Placental epithelial cell (primary cell): ENCODE results near the gene GSTO1. TPM values are rescaled to one million over a fixed set of nuclear protein-coding genes. Genes with fewer than 3 reads are reported as not detected.

Experiments used
- small RNA-seq: library from RNA; depleted of rRNA; stranded (forward); fragments of <200 nt; gene quantifications from one replicate; pipeline ENCODE3, GENCODE V24; 2012
- total RNA-seq: library from RNA; depleted of rRNA; stranded (reverse); fragments of >200 nt; gene quantifications from 2 replicates; pipeline ENCODE4 v1.2.3, GENCODE V29; 2012

GSTO1 gene
- 85.2 and 161 TPM in 2 replicates for total RNA-seq

DNA sequence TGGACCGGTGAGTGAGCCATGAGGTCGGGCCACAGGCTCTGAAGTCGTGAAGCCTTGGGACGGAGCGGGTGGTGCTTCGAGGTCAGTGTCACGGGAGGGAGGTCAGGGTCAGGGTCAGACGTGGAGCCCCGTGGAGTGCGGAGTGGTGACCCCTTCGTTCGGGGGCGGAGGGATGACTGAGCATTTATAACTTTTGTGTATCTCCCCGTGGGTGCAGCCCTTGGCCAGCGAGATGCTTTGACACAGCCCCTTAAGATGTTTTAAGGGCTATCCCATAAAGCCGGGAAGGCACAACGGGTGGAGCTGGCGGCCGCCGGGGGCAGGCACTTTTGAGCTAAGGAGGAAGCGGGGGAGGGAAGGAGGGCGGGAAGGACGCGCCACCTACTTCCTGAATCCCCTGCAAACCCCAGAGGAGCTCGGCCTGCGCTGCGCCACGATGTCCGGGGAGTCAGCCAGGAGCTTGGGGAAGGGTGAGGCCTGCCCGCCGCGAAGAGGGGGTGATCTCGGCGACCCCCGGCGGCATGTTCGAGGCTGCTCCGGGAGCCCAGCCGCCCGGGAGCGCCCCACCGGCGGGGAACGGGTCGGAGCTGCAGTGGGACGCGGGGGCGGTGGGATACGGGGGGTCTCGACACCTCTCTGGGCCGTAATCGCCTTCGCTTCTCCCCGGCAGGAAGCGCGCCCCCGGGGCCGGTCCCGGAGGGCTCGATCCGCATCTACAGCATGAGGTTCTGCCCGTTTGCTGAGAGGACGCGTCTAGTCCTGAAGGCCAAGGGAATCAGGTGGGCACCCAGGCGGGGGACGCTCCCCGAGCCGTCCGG is at the start of gene GSTO1:
Gene GSTO1, plus strand, starts transcription at position 400 of the 818 bp plus-strand sequence. Its CDS starts 37 bp downstream, at position 437.

DNA sequence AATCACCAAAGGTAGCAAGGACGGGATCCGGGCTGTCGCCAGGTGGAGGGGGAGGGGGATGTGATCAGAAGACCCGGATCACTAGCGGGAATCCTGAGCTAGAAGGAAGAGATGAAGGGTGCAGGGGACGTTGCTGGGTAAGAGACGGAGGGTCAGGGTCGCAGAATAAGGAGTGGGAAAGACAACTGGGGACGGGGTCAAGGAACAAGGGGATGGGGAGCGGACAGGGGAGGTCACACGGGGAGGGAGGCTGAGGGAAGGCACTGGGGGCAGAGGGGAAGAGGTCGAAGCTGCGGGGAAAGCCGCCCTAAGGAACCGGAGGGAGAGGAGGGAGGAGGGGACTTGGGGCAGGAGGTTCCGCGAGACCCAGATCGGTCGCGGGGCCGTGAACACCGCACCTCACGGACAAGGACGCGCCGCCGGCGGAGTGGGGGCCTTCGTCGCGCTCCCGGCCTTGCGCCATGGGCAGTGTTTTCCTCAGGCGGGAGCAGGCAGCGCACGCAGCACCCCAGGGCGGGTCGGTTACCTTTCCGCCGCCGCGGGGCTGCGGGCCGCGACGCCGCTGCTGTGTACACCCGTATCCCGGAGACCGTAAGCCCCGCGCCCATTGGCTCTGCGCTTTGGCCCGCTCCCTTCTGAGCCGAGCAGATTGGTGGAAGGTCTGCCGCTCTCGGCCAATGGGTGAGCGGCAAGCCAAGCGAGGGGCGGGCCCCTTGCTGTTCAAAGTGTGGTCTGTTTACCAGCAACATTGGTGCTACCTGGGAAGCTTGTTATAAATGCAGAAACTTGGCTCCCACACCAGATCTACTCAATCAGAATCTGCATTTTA is 22.7 kb upstream of the GSTO1 start, which contains the start of gene CFAP43:
Gene CFAP43, minus strand, starts transcription at position 581 of the 829 bp plus-strand sequence. Its CDS starts 118 bp downstream, at position 463.

DNA sequence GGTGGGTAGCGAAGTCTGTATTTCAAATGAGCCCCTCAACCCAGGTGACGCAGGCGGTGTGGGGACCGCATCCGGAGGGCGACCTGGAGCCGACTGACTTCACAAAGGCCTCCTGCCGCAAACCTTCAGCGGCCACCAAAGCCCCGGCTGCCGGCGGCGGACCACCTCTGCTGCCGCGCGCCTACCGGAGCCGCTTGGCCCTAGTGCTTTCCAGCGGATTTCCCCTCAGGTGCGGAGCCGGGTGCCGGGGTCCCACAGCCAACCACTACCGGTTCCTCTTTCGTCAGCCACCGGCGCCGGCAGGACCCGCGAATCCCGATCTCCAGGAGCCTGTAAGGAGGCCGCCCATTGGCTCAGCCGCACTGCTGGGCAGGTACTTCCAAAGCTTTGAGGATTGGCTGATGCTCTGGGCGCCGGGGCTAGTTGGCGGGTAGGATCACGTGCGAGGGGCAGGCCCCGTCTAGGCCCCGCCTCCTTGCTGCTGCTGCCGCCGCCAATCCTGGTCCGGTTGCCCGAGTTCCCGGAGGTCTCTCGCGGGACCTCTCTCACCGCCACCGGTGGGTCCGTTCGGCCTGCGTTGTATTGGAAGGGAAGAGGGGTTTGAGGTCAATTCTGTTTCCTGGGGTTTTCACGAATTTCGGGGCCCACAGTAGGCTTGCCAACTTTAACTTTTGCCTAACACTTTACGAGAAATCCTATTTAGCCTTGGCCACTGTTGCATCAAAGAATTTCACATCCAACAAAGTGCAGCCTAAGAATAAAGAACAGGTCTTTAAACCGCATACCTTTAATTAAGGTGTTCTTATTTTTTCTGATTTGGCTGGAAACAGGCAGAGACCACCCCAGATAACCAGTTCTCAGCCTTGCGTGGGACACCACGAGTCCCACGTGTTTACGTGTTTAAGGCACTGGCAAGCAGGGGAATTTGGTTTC is 14.3 kb downstream of the GSTO1 start, which contains the start of gene GSTO2:
Gene GSTO2, plus strand, starts transcription at position 472 of the 933 bp plus-strand sequence. CDS start 5,732 bp downstream, outside the sequence.

Small RNAs within 50 kb of the gene (small RNA-seq; reads per million reads assigned to genes)
- gene MIR4482 (0.26 reads per million), gene MIR609 (not detected)

Other genes starting within 250 kb of the GSTO1 start
- 1,169 and 1,337 TPM in 2 replicates for gene COL17A1, start 169.0 kb upstream of the GSTO1 start, total RNA-seq
- gene SFR1, start 132.7 kb upstream of the GSTO1 start, total RNA-seq = 10.8 and 11.4 TPM in 2 replicates
- gene CFAP43, start 22.5 kb upstream of the GSTO1 start, total RNA-seq = 0.11 and 1.6 TPM in 2 replicates
- gene GSTO2, start 14.3 kb downstream of the GSTO1 start, total RNA-seq = 19.6 and 20.5 TPM in 2 replicates
- 6.8 and 7.9 TPM in 2 replicates for gene ITPRIP, start 83.6 kb downstream of the GSTO1 start, total RNA-seq
- 0.11 and 0.39 TPM in 2 replicates for gene CFAP58, start 98.9 kb downstream of the GSTO1 start, total RNA-seq